Right atrium auricular region (tissue), 2 donors: ENCODE results near the gene SH3BP4. TPM values are rescaled to one million over a fixed set of nuclear protein-coding genes. Genes with fewer than 3 reads are reported as not detected.
A peak's percentile ranks its signal among the peaks of the same experiment; 100 is the strongest.

ENCODE experiments used
- DNase-seq: peaks from one replicate; pipeline ENCODE4 v3.0.0-alpha.2; 2019; ENCODE audit warnings: low spot score
- H3K27ac ChIP-seq, 2 donors: fragments of 200-600 bp; sonication (generic); 1 replicate in 1 of 2; 2 replicates in 1 of 2; pipeline ENCODE4 v1.5.1; 2016 to 2019
- H3K27me3 ChIP-seq, 2 donors: fragments of 200-600 bp; sonication (generic); one replicate each; pipeline versions ENCODE4 v1.5.1 to v1.6.0; 2017 to 2019
- H3K36me3 ChIP-seq: fragments of 200-600 bp; sonication (generic); one replicate; pipeline ENCODE4 v1.5.1; 2016
- H3K4me1 ChIP-seq, 2 donors: fragments of 200-600 bp; sonication (generic); one replicate each; pipeline versions ENCODE4 v1.5.1 to v1.6.0; 2017 to 2019
- H3K4me3 ChIP-seq, 2 donors: fragments of 200-600 bp; sonication (generic); 1 replicate in 1 of 2; 2 replicates in 1 of 2; pipeline ENCODE4 v1.5.1; 2017 to 2019; ENCODE audit warnings: mild to moderate bottlenecking in 1 of 2, moderate library complexity in 1 of 2
- H3K9me3 ChIP-seq, 2 donors: fragments of 200-600 bp; sonication (generic); one replicate each; pipeline ENCODE4 v1.5.1; 2019
- CTCF ChIP-seq, 2 donors: fragments of 200-600 bp; sonication (generic); IDR thresholded peaks; one replicate each; pipeline ENCODE4 v1.5.1; 2019; ENCODE audit warnings: antibody characterized with exemption in 2 of 2
- total RNA-seq, 2 donors: library from RNA; depleted of rRNA; stranded (reverse); fragments of >200 nt; gene quantifications; one replicate each; pipeline ENCODE4 v1.1.0, GENCODE V29; 2016

The SH3BP4 gene
- total RNA-seq, 2 donors from 2014 or later = 27.2 to 34.5 TPM

GRCh38 chr2:234989183-234989701, 37.4 kb downstream of the SH3BP4 start:
- Histone ChIP-seq H3K9me3 (no peaks in the 10 kb centered on the region), H3K27ac (peak overlapping the region; percentile 45 to 73), H3K36me3 (no peaks in the 10 kb centered on the region), H3K4me1 (peaks cover 0 to 59% of the 10 kb centered on the region in 2 donors), H3K4me3 (no peak overlapping the region), H3K27me3 (no peaks in the 10 kb centered on the region)
- peak; percentile 84 for DNase-seq
- TF ChIP-seq CTCF (IDR thresholded peaks at IDR 0.05) = no peak

GRCh38 chr2:234990300-234990699, 38.5 kb downstream of the SH3BP4 start:
- no peak for DNase-seq
- H3K4me1 ChIP-seq = peaks cover 0 to 62% of the 10 kb centered on the region in 2 donors

GRCh38 chr2:234991290-234991689, 39.5 kb downstream of the SH3BP4 start:
- TF ChIP-seq CTCF (IDR thresholded peaks at IDR 0.05) = no peak
- Histone ChIP-seq H3K27ac (peak overlapping the region in 1 of 2 donors; percentile 52), H3K4me1 (peaks cover 0 to 70% of the 10 kb centered on the region in 2 donors), H3K36me3 (no peaks in the 10 kb centered on the region), H3K27me3 (no peaks in the 10 kb centered on the region), H3K9me3 (no peaks in the 10 kb centered on the region), H3K4me3 (no peak overlapping the region)
- DNase-seq = no peak

More at GRCh38 chr2:234990300-234990699, 38.5 kb downstream of the SH3BP4 start:
- H3K4me3 ChIP-seq = no peak overlapping the region
- no peaks in the 10 kb centered on the region for H3K27me3 ChIP-seq
- peak overlapping the region in 1 of 2 donors; percentile 73 for H3K27ac ChIP-seq
- no peak for TF ChIP-seq CTCF (IDR thresholded peaks at IDR 0.05)
- no peaks in the 10 kb centered on the region for H3K36me3 ChIP-seq
- no peaks in the 10 kb centered on the region for H3K9me3 ChIP-seq

- H3K27me3 ChIP-seq = no peaks in the 10 kb centered on the region
- DNase-seq = no peak
These were observed 40.0 kb downstream of the SH3BP4 start for GRCh38 chr2:234991793-234992192.

GRCh38 chr2:234992196-234992595, 40.4 kb downstream of the SH3BP4 start:
- no peaks in the 10 kb centered on the region for H3K9me3 ChIP-seq
- H3K4me3 ChIP-seq = no peak overlapping the region
- H3K36me3 ChIP-seq = no peaks in the 10 kb centered on the region
- DNase-seq = no peak
- no peak for TF ChIP-seq CTCF (IDR thresholded peaks at IDR 0.05)
- H3K27ac ChIP-seq = peak overlapping the region; percentile 44 to 52
- no peaks in the 10 kb centered on the region for H3K27me3 ChIP-seq
- peaks cover 0 to 79% of the 10 kb centered on the region in 2 donors for H3K4me1 ChIP-seq

More at GRCh38 chr2:234991793-234992192, 40.0 kb downstream of the SH3BP4 start:
- TF ChIP-seq CTCF (IDR thresholded peaks at IDR 0.05) = no peak
- Histone ChIP-seq H3K4me3 (no peak overlapping the region), H3K36me3 (no peaks in the 10 kb centered on the region), H3K9me3 (no peaks in the 10 kb centered on the region), H3K27ac (peak overlapping the region in 1 of 2 donors; percentile 52), H3K4me1 (peaks cover 0 to 75% of the 10 kb centered on the region in 2 donors)
